NCI-H446 (cell line): Measurements from ENCODE around the gene HCFC2.
A peak's percentile ranks its signal among the peaks of the same experiment; 100 is the strongest.
"Not testable (repeated sequence)": the region's sequence is repeated elsewhere in the genome, so short reads cannot be mapped to it uniquely, and the experiment has no call there.

Source experiments
- DNase-seq, 2 experiments: peaks; one replicate each; lab custom pipeline; 2025; lab: John Stamatoyannopoulos, UW

HCFC2 gene

DNA sequence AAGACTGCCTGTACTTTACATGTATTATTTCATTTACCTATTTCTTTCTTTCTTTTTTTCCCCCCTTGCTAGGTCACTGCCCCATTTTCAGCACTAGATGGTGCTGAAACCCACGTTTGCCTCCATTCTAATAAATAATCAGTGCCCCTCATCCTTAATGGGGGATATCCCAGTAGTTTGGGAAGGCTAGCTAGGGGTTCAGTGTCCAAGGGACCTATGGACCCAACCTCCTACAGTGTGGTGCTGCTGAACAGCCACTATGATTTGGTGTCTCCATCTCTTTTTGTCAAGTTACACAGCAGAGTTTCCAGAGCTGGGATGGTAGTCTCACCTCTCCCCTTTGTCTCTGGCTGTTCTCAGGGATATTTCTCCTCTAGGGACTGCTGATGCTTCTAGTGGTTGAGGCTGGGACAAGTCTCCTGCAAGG is 6.5 kb upstream of the HCFC2 start:
- DNase-seq, result peak in 1 of 2 experiments; percentile 14

DNA sequence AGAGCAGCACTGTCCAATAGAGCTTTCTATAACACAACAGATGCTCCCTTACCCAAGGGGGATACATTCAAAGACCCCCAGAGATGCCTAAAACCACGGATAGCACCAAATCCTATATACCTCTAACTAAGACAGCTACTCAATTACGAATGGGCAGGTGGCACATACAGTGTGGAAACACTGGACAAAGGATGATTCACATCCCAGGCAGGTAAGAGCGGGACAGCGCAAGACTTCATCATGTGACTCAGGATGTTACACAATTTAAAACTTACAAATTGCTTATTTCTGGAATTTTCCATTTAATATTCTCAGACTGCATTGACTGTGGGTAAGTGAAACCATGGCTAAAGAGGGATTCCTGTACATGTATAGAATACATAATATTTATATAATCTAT is 5.5 kb upstream of the HCFC2 start:
- no peak for DNase-seq

DNA sequence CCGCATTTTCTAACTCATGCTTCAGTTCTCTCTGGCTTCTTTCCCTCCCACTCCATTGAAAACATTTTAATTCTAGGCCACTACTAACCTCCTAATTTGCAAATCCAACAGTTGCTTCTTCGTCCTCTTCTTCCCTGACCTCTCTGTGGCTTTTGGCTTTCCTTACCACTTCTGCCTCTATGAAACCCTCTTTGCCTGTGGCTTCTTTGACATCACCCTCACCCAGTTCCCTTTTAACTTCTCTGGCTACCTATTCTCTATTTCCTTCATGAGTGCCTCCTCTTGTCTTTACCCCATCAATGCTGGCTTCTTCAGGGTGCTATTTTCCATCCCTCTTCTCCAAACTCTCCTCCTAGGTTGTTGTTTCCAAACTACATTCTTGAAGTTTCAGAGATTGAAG is 4.4 kb upstream of the HCFC2 start:
- no peak for DNase-seq

DNA sequence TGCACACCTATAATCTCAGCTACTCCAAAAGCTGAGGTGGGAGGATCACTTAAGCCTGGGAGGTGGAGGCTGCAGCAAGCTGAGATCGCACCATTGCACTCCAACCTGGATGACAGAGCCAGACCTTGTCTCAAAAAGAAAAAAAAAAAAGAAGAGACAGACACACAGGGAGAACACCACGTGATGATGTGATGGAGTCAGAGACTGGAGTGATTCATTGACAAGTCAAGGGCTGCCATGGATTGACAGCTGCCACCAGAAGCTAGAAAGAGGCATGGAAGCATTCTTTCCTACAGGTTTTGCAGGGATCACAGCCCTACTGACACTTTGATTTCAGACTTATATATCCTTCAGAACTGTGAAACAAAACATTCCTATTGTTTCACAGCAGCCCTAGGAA is 3.5 kb upstream of the HCFC2 start:
- DNase-seq, result no peak

DNA sequence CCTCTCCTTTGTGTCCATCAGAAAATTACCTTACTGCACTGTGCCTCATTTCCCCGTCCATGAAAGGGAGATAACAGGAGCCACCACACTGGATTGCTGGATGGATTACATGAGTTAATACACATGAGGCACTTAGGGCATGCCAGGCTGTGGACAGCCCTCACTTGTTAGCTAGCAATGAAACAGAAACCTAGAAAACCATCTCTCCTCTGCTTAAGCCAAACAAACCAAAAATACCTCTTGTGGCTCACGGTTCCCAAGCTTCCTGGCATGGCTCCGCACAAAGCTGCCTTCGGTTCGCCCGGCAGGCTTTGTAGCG is 660 bp upstream of the HCFC2 start:
- DNase-seq, result no peak

DNA sequence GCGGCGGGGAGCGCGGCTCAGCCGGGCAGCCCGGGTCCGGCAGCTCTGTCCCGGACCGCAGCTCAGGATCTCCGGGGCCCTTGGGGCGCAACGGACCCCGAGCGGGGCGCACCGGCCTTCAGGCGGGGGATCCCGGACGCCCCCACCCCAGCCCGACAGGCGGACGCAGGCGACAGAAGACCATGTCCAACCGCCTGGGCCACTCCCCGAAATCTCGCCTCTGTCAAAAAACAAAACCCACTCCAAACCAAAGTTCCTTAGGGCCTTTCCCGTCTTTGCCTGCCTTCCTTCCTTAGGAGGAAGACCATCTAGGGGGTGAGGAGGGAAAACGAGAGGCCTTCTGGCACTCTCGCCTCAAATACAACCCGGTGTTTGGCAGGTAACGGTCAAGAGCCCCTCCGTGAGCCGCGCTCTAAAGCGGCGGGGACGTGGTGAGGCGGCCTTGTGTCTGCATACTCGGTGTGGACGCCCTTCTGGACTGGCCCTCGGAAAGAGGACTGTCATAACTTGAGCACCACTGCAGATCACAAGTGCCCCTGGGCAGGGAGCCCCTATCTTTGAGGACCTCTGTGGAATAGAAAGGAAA is 604 bp downstream of the HCFC2 start:
- no peak for DNase-seq

DNA sequence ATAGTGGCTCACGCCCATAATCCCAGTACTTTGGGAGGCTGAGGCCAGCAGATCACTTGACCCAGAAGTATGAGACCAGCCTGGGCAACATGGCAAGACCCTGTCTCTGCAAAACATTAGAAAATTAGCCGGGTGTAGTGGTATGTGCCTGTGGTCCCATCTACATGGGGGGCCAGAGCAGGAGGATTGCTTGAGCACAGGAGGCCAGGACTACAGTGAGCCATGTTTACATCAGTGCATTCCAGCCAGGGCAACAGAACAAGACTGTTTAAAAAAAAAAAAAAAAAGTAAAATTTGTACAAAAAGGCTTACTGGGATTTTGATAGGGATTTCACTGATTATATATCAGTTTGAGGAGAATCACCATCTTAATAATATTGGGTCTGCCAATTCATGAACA is 7.8 kb downstream of the HCFC2 start:
- no peak for DNase-seq

DNA sequence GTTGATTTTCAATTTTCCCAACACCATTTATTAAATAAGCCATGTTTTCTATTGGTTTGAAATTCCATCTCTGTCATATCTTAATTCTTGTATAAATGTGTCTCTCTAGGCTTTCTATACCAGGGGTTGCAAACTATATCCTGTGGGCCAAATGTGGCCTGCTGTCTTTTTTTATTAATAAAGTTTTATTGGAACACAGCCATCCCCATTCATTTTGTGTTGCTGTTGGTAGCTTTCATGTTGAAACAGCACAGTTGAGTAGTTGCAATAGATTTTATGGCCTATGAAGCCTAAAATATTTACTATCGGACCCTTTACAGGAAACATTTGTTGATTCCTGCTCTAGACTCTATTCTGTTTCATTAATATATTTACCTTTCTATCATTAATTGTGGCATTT is 9.4 kb downstream of the HCFC2 start:
- no peak for DNase-seq

DNA sequence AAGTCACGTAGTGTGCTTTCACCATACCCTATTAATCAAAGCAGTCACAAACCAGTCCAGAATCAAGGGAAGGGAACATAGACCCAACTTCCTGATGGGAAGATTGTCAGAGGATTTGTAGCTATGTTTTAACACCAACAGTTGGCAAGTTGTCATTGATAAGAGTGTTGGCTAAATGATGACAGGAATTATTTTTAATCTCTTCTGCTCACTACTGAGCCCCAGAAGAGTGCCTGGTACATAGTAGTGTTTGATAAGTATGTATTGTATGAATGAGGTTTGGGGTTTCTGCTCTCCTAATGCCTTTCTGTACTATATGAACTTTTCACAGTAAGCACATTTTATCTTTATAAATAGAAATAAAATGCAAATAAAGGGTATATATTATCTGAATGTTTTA is 14.7 kb downstream of the HCFC2 start:
- no peak for DNase-seq

DNA sequence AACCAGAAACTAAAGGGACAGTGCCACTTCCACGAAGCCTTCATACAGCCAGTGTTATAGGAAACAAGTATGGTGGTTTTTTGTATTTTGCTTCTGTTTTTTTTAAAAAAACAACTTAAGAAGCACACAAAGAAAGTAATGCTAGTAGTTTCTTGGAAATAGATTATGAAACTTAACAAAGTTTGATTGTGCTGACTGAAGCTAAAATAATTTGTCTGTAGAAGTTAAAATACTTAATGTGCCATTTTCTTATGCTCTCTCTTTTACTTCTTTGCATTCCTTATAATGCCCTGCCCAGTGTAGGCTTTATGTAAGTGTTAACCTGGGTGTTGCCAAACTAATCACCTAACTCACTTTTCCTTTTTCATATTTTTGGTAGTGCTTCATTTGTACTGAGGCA is 16.4 kb downstream of the HCFC2 start:
- no peak for DNase-seq

DNA sequence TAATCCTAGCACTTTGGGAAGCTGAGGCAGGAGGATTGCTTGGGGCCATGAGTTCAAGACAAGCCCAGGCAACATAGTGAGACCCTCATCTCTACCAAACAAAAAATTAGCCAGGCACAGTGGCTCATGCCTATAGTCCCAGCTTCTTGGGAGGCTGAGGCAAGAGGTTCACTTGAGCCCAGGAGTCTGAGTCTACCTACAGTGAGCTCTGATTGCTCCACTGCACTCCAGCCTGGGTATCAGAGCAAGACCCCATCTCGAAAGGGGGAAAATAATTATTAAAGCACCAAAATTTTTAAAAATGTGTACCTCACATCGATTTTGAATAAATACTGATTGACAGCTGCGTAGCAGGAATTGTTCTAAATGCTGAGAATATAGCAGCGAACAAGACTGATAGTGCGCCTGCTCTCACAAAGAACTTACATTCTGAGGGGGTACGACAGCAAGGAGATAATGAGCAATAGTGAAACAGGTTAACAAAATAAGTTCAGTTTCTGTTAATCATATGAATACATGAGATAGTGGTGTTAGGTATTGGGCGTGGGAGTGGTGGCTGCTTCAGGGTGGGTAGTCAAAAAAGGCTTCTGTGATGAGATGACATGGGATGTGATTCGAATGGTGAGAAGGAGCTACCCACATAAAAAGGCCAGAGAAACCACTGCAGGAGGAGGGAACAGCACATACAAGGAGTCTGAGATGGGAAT is 19.6 kb downstream of the HCFC2 start:
- no peak for DNase-seq

DNA sequence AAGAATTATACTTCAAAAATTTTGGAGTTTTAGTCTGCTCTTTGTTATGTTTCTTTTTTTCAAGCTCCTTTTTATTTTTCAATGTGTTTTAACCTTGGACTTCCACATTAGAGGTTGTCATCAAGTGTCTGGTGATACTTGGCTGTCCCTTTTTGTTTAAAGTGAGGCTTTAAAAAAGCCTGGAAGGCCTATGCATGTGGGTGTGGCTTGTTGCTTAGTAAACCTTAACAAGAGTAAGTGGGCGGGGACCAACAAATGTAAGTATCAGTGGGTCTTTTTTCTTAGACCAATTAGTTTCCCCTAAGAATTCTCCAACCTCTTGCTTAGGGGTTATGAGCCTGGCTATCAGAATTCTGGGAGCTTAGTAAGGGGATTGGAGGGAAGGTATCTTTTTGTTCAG is 26.4 kb downstream of the HCFC2 start:
- DNase-seq, result no peak

DNA sequence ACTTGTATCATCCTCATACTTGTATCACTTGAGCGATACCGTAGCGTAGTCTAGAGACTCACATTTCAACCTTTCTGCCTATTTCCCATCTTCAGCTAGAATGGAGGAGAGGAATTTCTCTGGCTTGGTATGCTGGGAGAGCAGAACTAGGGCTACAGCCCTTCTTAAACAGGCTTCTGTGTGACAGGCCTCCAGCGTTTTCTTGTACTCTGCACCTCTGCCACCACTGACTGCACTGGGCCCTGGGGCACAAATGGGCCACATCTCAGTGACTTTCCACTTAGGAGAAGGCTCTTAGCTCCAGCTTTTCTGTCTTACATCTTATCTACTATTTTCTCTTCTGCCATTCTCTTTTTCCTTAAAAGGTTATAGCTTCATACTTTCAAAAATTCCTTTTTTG is 26.8 kb downstream of the HCFC2 start:
- no peak for DNase-seq

DNA sequence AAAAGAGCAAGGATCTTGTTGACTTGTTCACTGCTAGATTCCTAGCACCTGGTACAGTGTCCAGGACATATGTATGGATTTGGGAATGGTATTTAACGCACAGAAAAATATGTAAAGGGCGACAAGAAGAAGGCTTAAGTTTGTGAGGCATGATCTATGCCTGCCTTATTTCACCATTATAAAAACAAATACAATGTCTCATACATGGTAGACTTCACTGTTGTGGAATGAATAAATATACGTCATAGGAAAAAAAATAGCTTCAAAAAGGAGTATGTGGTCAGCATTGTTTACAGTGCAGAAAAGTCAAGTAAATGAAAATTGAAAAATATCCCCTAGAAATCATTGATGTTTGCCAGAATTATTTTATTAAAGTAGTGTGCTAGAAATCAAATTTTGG is 30.0 kb downstream of the HCFC2 start:
- DNase-seq, result no peak

DNA sequence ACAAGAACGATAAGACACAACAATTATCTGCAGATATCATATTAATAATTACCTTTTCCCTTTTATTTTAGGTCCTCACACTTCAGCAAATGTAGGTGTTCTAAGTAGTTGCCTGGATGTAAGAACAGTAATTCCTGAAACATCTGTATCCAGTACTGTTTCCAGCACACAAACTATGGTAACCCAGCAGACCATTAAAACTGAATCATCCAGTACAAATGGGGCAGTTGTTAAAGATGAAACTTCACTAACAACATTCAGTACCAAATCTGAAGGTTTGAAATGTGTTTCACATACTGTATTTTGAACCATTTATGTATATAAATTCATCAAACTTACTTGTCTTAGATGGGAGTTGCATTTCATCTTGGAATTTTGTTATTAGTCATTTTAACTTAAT is 31.0 kb downstream of the HCFC2 start:
- DNase-seq, result no peak

DNA sequence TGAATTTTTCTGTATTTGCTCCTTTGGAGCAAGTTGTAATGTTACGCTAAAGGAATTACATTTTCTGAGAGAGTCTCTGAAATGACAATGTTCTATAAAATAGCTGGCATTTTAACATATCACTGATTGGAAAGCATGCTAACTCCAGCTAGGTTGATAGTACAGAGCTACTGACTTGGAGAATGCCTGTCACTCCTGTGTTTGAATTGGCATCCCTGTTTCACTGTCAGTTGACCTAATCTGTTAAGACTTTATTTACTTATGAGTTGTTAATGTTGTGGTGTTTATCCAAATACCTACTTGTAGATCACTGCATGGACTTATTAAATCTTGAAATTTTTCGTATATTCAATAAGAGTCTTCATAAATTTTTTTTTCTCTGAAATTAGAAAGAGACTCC is 33.6 kb downstream of the HCFC2 start:
- DNase-seq, result no peak

DNA sequence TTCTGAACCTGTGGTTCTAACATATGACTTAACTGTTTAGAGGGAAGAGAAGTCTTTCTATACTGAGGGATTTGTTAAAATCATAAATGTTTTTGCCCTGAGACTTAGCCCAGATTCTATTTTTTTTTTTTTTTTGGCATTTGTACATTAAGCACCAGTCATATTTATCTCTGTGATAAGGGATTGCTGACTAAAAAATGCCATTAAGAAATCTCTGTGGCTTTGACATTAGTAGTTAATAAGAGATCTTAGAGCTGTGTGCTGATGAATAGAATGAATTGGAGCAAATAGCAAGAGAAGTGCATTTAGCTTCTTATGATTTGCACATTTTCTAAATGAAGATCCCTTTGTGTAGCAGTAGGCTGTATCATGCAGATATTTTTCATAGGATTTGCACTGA is 41.1 kb downstream of the HCFC2 start:
- no peak for DNase-seq

DNA sequence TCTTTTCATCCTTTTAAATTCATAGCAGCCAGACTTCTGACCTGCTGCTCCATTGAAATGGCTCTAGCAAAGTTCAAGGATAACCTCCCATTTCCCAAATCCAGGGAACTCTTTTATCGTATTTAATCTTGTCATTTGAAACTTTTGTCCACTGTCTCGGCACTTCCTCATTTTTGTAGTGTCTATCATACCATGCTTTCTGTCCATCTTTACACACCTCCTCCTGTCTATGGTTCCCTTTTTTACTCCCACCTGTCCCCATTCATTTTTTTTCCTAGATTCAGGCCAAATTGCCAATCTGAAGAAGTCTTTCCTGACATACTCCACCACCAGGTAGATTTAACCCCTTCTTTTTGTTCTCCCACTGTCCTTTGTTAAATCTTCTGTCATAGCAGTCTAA is 42.6 kb downstream of the HCFC2 start:
- no peak for DNase-seq

DNA sequence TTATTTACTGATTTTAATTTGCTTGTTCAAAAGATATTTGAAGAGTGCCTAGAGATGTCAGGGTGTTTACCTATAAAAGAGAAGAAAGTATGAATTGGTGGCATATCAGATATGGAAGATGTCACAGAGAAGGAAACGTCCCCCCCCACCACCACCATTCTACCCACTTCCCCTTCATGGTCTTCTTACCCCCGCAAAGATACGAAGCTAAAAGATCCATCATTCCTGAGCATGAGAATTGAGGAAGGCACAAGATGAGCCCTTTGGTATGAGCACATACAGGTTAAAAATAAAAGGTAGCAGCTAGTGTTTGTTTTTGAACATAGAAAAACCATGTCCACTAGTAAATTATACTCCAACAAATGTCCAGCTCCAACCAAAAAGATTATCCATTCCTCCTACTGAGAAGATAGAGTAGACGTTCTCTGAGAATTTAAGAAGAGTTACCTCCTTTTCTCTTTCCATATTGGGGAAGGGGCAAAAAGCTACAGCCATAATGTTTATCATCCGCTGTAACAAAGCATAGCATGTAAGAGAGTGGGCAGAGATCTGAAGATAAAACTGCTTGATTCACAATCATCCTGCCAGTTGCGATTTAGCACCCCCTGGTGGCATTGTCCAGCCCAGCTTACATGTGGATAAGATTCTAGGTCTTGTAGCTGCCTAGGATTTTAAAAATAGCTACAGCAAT is 44.6 kb downstream of the HCFC2 start:
- DNase-seq, result peak; percentile 60 to 77

DNA sequence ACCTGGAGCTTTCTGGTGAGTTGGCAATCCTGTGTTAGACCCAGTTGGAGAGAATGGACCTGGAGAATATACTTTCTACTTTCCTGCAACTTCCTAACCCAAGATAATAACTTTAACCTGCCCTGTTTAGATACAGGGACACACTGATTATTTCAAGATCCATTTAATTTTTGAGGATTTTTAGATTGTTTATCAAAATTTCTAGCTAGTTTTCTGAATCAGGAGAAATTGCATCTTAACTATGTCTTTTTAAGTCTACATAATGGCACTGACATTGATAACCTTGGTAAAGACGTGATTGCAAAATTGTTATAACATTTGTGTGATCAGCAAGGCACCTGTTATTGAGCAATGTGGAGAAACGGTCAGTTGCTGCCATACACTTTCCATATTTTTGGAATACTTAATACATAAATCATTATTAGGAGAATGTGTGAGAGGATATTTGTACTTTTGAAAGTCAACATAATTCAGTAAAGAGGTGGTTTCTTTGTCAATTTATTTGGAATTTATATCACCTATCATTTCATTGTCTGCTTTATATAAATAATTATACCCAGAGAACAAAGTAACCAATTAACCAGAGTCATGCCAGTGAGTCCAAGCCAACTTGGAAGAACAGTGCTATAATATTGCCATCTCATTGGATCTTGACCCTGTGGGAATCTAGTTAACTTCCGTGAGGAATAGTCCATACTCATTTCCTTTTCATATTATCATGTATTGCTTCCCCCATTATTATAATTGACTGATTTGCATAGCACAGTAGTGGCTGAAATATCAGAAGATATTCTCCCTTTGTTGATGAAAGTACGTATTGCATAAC is 45.3 kb downstream of the HCFC2 start:
- DNase-seq, result no peak

DNA sequence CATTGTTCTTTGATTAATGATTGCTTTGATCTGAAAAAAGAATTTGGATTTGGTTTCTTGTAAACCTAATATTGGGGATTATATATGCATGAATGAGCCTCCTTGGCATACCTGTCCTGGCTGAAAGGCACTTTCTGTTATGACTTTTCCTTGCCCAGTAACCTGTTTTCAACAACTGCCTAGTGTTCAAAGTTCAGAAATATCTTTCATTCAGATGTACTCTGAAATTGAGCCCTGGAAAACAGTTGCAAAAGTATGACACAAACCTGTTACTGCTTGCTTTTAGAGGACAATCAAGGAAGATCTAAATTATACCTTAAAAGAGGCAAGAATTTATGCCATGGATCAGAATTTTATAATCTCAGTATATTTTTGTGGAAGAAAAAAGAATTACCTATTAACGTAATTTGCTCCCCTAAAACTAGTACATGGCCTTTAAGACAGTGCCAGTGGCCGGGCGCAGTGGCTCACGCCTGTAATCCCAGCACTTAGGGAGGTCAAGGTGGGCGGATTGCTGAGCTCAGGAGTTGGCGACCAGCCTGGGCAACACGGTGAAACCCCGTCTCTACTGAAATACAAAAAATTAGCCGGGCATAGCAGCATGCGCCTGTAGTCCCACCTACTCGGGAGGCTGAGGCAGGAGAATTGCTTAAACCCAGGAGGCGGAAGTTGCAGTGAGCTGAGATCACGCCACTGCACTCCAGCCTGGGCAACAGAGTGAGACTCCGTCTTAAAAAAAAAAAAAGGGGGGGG is 50.7 kb downstream of the HCFC2 start:
- not testable (repeated sequence) for DNase-seq

DNA sequence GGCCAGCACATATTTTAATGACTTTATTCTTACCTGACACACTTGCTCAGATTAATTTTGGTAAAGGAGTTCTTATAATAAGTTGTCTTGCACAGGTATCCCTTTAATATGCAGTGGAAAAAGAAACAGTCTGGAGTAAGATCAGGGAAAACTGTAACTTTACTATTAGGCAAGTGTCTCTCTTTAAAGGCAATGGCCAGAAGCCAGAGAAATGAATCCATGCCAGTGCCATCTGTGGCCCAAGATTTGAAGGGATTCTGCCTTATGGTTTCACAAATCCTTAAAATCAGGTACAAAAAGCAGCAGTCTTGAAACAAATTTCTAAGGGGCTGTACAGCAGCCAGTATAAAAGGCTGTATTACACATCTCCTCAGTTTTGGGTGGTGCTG is 51.2 kb downstream of the HCFC2 start:
- DNase-seq, result peak; percentile 11 to 72
